ENCODE measurements around the gene ITLN1. TPM values are rescaled to one million over a fixed set of nuclear protein-coding genes. Genes with fewer than 3 reads are reported as not detected.

ITLN1 gene
- total RNA-seq, 1 donor from 2014 or later = 16.8 TPM

Other genes starting within 250 kb of the ITLN1 start
- 0.83 TPM for gene SLAMF1, start 238.1 kb downstream of the ITLN1 start, total RNA-seq
- gene CD48, start 173.4 kb downstream of the ITLN1 start, total RNA-seq = 6.0 TPM
- gene SLAMF7, start 145.9 kb downstream of the ITLN1 start, total RNA-seq = 24.0 TPM
- gene LY9, start 89.0 kb downstream of the ITLN1 start, total RNA-seq = 3.2 TPM
- 0.89 TPM for gene CD244, start 22.3 kb downstream of the ITLN1 start, total RNA-seq
- gene ITLN2, start 69.6 kb upstream of the ITLN1 start, total RNA-seq = not detected
- gene F11R, start 136.0 kb upstream of the ITLN1 start, total RNA-seq = 166 TPM
- gene TSTD1, start 153.8 kb upstream of the ITLN1 start, total RNA-seq = 79.8 TPM
- 70.7 TPM for gene USF1, start 160.8 kb upstream of the ITLN1 start, total RNA-seq
- gene ARHGAP30, start 184.7 kb upstream of the ITLN1 start, total RNA-seq = 12.1 TPM
- gene NECTIN4, start 204.4 kb upstream of the ITLN1 start, total RNA-seq = 75.6 TPM
- 13.0 TPM for gene KLHDC9, start 213.2 kb upstream of the ITLN1 start, total RNA-seq
- gene PFDN2, start 232.9 kb upstream of the ITLN1 start, total RNA-seq = 39.2 TPM
- gene NIT1, start 232.9 kb upstream of the ITLN1 start, total RNA-seq = 34.7 TPM
- gene DEDD, start 247.5 kb upstream of the ITLN1 start, total RNA-seq = 34.0 TPM

Data from ureter (tissue), 1 donor.